Loucy (cell line): ENCODE data around the gene SUN5.

Experiments
- CTCF ChIP-seq: fragments of 200-600 bp; sonication (generic); conservative IDR thresholded peaks from 2 replicates; pipeline ENCODE4 v1.5.1; 2014; ENCODE audit warnings: mild to moderate bottlenecking, antibody characterized with exemption, low read length
- EZH2phosphoT487 ChIP-seq: fragments of 200-600 bp; IDR thresholded peaks from 2 replicates; pipeline ENCODE4 v1.6.1; 2018; ENCODE audit warnings: antibody characterized with exemption, mild to moderate bottlenecking, moderate library complexity, borderline replicate concordance

DNA sequence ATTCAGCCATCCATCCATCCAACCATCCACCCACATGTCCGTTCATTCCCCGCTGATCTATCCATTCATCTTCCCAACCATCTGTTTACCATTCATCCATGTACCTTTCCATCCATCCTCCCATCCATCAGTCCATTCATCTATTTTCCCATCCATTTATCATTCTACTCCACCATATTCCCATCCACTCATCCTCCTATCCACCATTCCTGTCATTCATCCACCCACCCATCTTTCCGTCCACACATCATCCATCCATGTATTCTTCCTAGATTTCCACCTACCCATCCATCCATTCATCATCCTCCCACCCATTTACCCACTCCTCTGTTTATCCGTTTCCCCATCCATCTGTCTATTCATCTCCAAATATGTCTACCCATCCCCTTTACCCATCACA lies 34.0 kb upstream of the SUN5 start:
- no peak for TF ChIP-seq EZH2phosphoT487
- no peak for TF ChIP-seq CTCF
